AG04449 (cell line): ENCODE measurements around the gene USB1.

Experiments used
- CTCF ChIA-PET: fragments of 350-600 bp; formaldehyde crosslinking; extraction: SDS; loops from one replicate; lab custom pipeline; 2021; ENCODE audit warnings: antibody characterized with exemption; lab: Yijun Ruan, JAX
- POLR2A ChIA-PET: fragments of 400-600, 350-600 bp; formaldehyde crosslinking; extraction: SDS; loops from one replicate; lab custom pipeline; 2020; ENCODE audit warnings: antibody characterized with exemption, inconsistent platforms; lab: Yijun Ruan, JAX
- DNase-seq: peaks from one replicate; pipeline ENCODE4 v3.0.0-alpha.2; 2010; ENCODE audit warnings: low read depth, low spot score
- H3K4me3 ChIP-seq: 2 replicates; pipeline ENCODE4 v1.5.1; 2011; ENCODE audit warnings: low read depth, mild to moderate bottlenecking, control low read depth, low read length
- CTCF ChIP-seq: IDR thresholded peaks from one replicate; pipeline ENCODE4 v1.5.1; 2011; ENCODE audit warnings: mild to moderate bottlenecking, moderate library complexity, low read length, control low read depth, inconsistent platforms; ENCODE audit not compliant: insufficient read depth; ENCODE audit errors: missing control alignments

USB1 gene

GRCh38 chr16:58054289-58054688 is 53.1 kb downstream of the USB1 start:
- ChIA-PET CTCF (no interaction called here), POLR2A (no interaction called here)
- H3K4me3 ChIP-seq: no peak overlapping the region
- no peak for DNase-seq
- no peak for TF ChIP-seq CTCF

- DNase-seq: no peak
- CTCF ChIA-PET: no interaction called here
- POLR2A ChIA-PET: no interaction called here
- H3K4me3 ChIP-seq: no peak overlapping the region
- no peak for TF ChIP-seq CTCF
Measured at GRCh38 chr16:58056580-58056979, 55.4 kb downstream of the USB1 start.

GRCh38 chr16:58057121-58057520 is 55.9 kb downstream of the USB1 start:
- TF ChIP-seq CTCF: no peak
- no peak overlapping the region for H3K4me3 ChIP-seq
- CTCF ChIA-PET: interaction anchor here (0.7 kb wide), 1 partner anchor 13 kb away, joined by 3 read pairs; no protein-coding TSS in a partner anchor
- POLR2A ChIA-PET: no interaction called here
- no peak for DNase-seq

GRCh38 chr16:58057784-58058183 is 56.6 kb downstream of the USB1 start:
- ChIA-PET POLR2A (no interaction called here), CTCF (interaction anchor here (0.7 kb wide), 1 partner anchor 12 kb away, joined by 3 read pairs; no protein-coding TSS in a partner anchor)
- no peak overlapping the region for H3K4me3 ChIP-seq
- TF ChIP-seq CTCF: no peak
- no peak for DNase-seq

- H3K4me3 ChIP-seq: no peak overlapping the region
- ChIA-PET POLR2A (no interaction called here), CTCF (no interaction called here)
- DNase-seq: no peak
- TF ChIP-seq CTCF: no peak
Measured at GRCh38 chr16:58062821-58063220, 61.6 kb downstream of the USB1 start.

GRCh38 chr16:58063377-58064076 is 62.3 kb downstream of the USB1 start:
- TF ChIP-seq CTCF: no peak
- POLR2A ChIA-PET: no interaction called here
- CTCF ChIA-PET: interaction anchor here (0.7 kb wide), 1 partner anchor 14 kb away, joined by 3 read pairs; no protein-coding TSS in a partner anchor
- no peak for DNase-seq
- H3K4me3 ChIP-seq: no peak overlapping the region
